Neural progenitor cell (in vitro differentiated cells): ENCODE measurements around the gene C1QA. TPM values are rescaled to one million over a fixed set of nuclear protein-coding genes. Genes with fewer than 3 reads are reported as not detected.

Source experiments
- DNase-seq: peaks from one replicate; pipeline ENCODE4 v3.0.0-alpha.2; 2016; ENCODE audit warnings: low spot score
- H2AFZ ChIP-seq: fragments of 200-600 bp; sonication (generic); replicated peaks from 2 replicates; pipeline ENCODE4 v1.6.1; 2016; ENCODE audit warnings: antibody characterized with exemption
- H3F3A ChIP-seq: fragments of 200-600 bp; sonication (generic); 2 replicates; pipeline ENCODE4 v1.6.1; 2016; ENCODE audit warnings: antibody characterized with exemption, low read depth
- H3K27ac ChIP-seq: fragments of 200-600 bp; sonication (generic); 2 replicates; pipeline ENCODE4 v1.5.1; 2016; ENCODE audit warnings: mild to moderate bottlenecking
- H3K27me3 ChIP-seq: fragments of 200-600 bp; sonication (generic); 2 replicates; pipeline ENCODE4 v1.6.1; 2016; ENCODE audit warnings: mild to moderate bottlenecking, moderate library complexity
- H3K36me3 ChIP-seq: fragments of 200-600 bp; sonication (generic); 2 replicates; pipeline ENCODE4 v1.5.1; 2016
- H3K4me1 ChIP-seq: fragments of 200-600 bp; sonication (generic); 2 replicates; pipeline ENCODE4 v1.6.1; 2016; ENCODE audit warnings: mixed run types
- H3K4me2 ChIP-seq: fragments of 200-600 bp; sonication (generic); 2 replicates; pipeline ENCODE4 v1.6.1; 2016
- H3K4me3 ChIP-seq: fragments of 200-600 bp; sonication (generic); 2 replicates; pipeline ENCODE4 v1.5.1; 2016
- H3K79me2 ChIP-seq: fragments of 200-600 bp; sonication (generic); 2 replicates; pipeline ENCODE4 v1.6.1; 2016; ENCODE audit warnings: low read depth
- H3K9ac ChIP-seq: fragments of 200-600 bp; sonication (generic); 2 replicates; pipeline ENCODE4 v1.6.1; 2016
- H3K9me3 ChIP-seq: fragments of 200-600 bp; sonication (generic); 2 replicates; pipeline ENCODE4 v1.5.1; 2016; ENCODE audit warnings: low read depth
- H4K20me1 ChIP-seq: fragments of 200-600 bp; sonication (generic); 2 replicates; pipeline ENCODE4 v1.6.1; 2016; ENCODE audit warnings: low read depth
- H3K27ac Mint-ChIP-seq: 3 replicates; pipeline ENCODE4 v1.8.0; 2021; ENCODE audit warnings: mixed read lengths
- H3K27me3 Mint-ChIP-seq: 2 replicates; pipeline ENCODE4 v1.8.0; 2022; ENCODE audit warnings: low read depth, mild to moderate bottlenecking, inconsistent platforms, moderate library complexity, mixed read lengths; ENCODE audit not compliant: insufficient read depth
- H3K36me3 Mint-ChIP-seq: 3 replicates; pipeline ENCODE4 v1.8.0; 2021; ENCODE audit warnings: mixed read lengths
- H3K4me1 Mint-ChIP-seq: 3 replicates; pipeline ENCODE4 v1.8.0; 2021; ENCODE audit warnings: mixed read lengths
- H3K4me3 Mint-ChIP-seq: 3 replicates; pipeline ENCODE4 v1.8.0; 2021; ENCODE audit warnings: mild to moderate bottlenecking, moderate library complexity, mixed read lengths
- H3K9me3 Mint-ChIP-seq: 3 replicates; pipeline ENCODE4 v1.8.0; 2020; ENCODE audit warnings: mixed read lengths
- CTCF ChIP-seq: fragments of 200-600 bp; sonication (generic); IDR thresholded peaks from 2 replicates; pipeline ENCODE4 v1.5.1; 2017; ENCODE audit warnings: antibody characterized with exemption, mild to moderate bottlenecking
- EZH2 ChIP-seq: fragments of 200-600 bp; sonication (generic); IDR thresholded peaks from 2 replicates; pipeline ENCODE4 v1.6.1; 2017; ENCODE audit warnings: antibody characterized with exemption, mild to moderate bottlenecking, moderate library complexity
- EZH2phosphoT487 ChIP-seq: fragments of 200-600 bp; sonication (generic); IDR thresholded peaks from 2 replicates; pipeline ENCODE4 v1.6.1; 2017; ENCODE audit warnings: antibody characterized with exemption
- total RNA-seq: library from RNA; depleted of rRNA; stranded (reverse); fragments of >200 nt; gene quantifications from 2 replicates; pipeline ENCODE4 v1.2.3, GENCODE V29; 2015; ENCODE audit warnings: low replicate concordance

The C1QA gene
- total RNA-seq: not detected in 2 replicates

DNA sequence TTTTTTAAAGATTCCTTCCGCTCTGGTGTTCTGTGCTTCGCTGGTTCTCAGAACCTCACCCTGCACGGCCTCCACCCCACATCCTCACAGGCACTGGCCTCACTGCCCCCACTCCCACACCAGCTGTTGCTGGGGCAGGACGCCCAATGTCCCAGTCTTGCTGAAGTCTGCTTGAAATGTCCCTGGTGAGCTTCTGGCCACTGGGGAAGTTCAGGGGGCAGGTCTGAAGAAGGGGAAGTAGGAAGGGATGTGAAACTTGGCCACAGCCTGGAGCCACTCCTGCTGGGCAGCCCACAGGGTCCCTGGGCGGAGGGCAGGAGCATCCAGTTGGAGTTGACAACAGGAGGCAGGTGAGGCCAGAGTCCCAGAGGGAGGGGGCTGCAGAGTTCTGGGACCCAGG lies at the start of gene C1QA:
Gene C1QA (plus strand): TSS at position 276 of the 400 bp plus-strand sequence. CDS start 989 bp downstream, outside the sequence.
- Histone ChIP-seq H3K9ac (no peak within 1 kb of the TSS), H3K4me3 (no peak within 1 kb of the TSS), H3K79me2 (no peaks in the 10 kb centered on the region), H3F3A (no peaks in the 10 kb centered on the region), H3K9me3 (no peaks in the 10 kb centered on the region), H3K27me3 (no peaks in the 10 kb centered on the region), H2AFZ (no peak within 1 kb of the TSS), H3K27ac (no peak within 1 kb of the TSS), H3K4me1 (no peaks in the 10 kb centered on the region), H3K4me2 (no peak within 1 kb of the TSS), H4K20me1 (no peaks in the 10 kb centered on the region), H3K36me3 (no peaks in the 10 kb centered on the region)
- no peak for TF ChIP-seq EZH2
- TF ChIP-seq EZH2phosphoT487: no peak
- TF ChIP-seq CTCF: no peak
- Mint-ChIP-seq H3K27ac (peak within 1 kb of the TSS; percentile 12), H3K27me3 (peaks cover 15% of the 10 kb centered on the region), H3K9me3 (no peaks in the 10 kb centered on the region), H3K4me3 (no peak within 1 kb of the TSS), H3K36me3 (no peaks in the 10 kb centered on the region), H3K4me1 (peaks cover 8% of the 10 kb centered on the region)
- DNase-seq: no peak

DNA sequence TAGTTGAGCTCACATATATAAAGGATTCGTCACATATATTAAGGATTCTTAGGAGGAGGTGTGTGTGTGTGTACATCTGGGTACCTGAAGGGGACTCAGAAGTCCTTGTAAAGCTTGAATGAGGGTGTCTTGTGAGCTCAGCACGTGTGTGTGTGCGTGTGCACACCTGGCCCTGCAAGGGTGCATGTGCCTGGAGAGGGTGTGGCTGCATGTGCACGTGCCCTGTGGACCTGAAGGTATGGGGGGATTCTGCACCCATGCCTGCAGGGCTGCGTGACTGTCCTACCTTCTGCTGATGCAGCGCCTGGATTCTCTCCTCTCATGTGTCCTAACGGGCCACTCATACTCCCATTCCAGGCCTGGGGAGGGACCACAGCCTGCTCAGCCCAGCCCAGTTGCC lies 49.2 kb upstream of the C1QA start:
- H3K79me2 ChIP-seq: no peaks in the 10 kb centered on the region
- Mint-ChIP-seq H3K9me3 (no peaks in the 10 kb centered on the region), H3K27ac (no peak overlapping the region), H3K36me3 (no peaks in the 10 kb centered on the region), H3K4me3 (no peak overlapping the region), H3K4me1 (no peaks in the 10 kb centered on the region), H3K27me3 (peaks cover 21% of the 10 kb centered on the region)
- no peak overlapping the region for H3K4me2 ChIP-seq
- no peaks in the 10 kb centered on the region for H3K4me1 ChIP-seq
- H3K9ac ChIP-seq: no peak overlapping the region
- H3K27me3 ChIP-seq: no peaks in the 10 kb centered on the region
- H3K4me3 ChIP-seq: no peak overlapping the region
- no peaks in the 10 kb centered on the region for H3K9me3 ChIP-seq
- no peaks in the 10 kb centered on the region for H4K20me1 ChIP-seq
- no peaks in the 10 kb centered on the region for H3F3A ChIP-seq
- no peak overlapping the region for H2AFZ ChIP-seq
- TF ChIP-seq EZH2phosphoT487 (no peak), CTCF (no peak), EZH2 (no peak)
- no peaks in the 10 kb centered on the region for H3K36me3 ChIP-seq
- H3K27ac ChIP-seq: no peak overlapping the region
- no peak for DNase-seq

DNA sequence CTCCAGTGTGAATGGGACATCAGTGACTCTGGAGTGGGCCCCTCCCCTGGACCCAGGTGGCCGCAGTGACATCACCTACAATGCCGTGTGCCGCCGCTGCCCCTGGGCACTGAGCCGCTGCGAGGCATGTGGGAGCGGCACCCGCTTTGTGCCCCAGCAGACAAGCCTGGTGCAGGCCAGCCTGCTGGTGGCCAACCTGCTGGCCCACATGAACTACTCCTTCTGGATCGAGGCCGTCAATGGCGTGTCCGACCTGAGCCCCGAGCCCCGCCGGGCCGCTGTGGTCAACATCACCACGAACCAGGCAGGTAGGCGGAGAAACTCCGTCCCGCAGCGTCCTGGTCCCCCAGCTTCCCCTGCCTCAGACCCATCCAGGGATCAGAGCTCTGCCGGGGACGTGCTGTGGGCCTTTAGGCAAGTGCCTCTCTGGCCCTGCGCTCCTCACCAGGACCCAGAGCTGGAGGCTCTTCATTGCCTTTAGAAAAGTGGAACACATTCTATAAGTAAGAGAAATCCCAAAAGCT lies 47.5 kb upstream of the C1QA start:
- H3K27me3 ChIP-seq: peaks cover 17% of the 10 kb centered on the region
- Mint-ChIP-seq H3K36me3 (no peaks in the 10 kb centered on the region), H3K27me3 (peaks cover 22% of the 10 kb centered on the region), H3K27ac (no peak overlapping the region), H3K4me1 (no peaks in the 10 kb centered on the region), H3K9me3 (no peaks in the 10 kb centered on the region), H3K4me3 (no peak overlapping the region)
- no peaks in the 10 kb centered on the region for H3K36me3 ChIP-seq
- no peak overlapping the region for H3K4me3 ChIP-seq
- TF ChIP-seq EZH2 (no peak), EZH2phosphoT487 (no peak), CTCF (no peak)
- no peak overlapping the region for H3K4me2 ChIP-seq
- H2AFZ ChIP-seq: no peak overlapping the region
- DNase-seq: no peak
- no peaks in the 10 kb centered on the region for H3K9me3 ChIP-seq
- no peaks in the 10 kb centered on the region for H4K20me1 ChIP-seq
- no peak overlapping the region for H3K9ac ChIP-seq
- H3K79me2 ChIP-seq: no peaks in the 10 kb centered on the region
- no peaks in the 10 kb centered on the region for H3F3A ChIP-seq
- H3K27ac ChIP-seq: no peak overlapping the region
- no peaks in the 10 kb centered on the region for H3K4me1 ChIP-seq
